ENCODE data around the gene NETO1.

The NETO1 gene

DNA sequence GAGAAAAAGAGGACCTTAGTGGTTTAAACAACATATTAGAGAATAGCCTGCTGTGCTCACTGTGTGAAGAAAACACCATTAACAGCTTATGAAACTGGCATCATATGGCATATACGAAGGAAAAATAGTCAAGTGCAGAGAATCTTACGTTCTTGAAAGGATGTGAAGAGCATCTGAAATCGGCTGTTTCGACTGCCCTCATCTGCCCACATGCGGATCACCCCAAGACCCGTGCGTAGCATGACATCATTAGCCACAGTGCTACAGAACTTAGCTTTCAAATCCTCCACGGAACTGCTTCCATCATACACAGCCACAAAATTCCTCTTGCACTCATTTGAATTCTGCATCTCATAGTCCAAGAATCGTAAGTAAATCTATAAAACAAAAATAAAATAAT, 84.3 kb downstream of the NETO1 start:
- Histone ChIP-seq H3K36me3 (ENCODE audit: insufficient read depth, low read length) (no peaks in the 10 kb centered on the region), H3K9ac (ENCODE audit: low read depth, low read length) (no peak overlapping the region), H3K4me3 (ENCODE audit: low read length) (no peak overlapping the region), H3K4me1 (ENCODE audit: control insufficient read depth, insufficient read depth, low read length) (no peaks in the 10 kb centered on the region), H3K27me3 (ENCODE audit: control insufficient read depth, insufficient read depth, low read length) (no peaks in the 10 kb centered on the region), H3K4me2 (ENCODE audit: low read length) (no peak overlapping the region), H3K9me3 (replicated peaks; ENCODE audit: low read length) (peaks cover 6% of the 10 kb centered on the region)

DNA sequence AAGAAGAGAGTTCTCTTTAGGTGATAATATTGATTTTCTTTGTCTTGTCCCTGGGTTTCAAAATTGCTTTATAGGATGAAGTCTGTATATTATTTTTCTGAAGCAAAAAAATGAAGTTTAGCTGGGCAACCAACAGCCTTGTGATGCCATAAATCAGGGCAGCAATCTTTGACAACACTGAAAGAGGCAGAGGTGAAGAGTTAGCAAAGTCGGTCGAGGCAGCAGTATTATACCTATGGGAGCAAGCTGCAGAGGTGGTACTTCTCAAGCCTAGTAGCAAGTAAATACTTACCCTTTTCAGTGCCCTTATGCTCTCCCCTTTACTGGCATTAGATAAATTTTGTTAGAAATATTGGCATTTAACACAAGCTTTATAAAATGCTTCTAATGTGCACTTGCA, 92.9 kb downstream of the NETO1 start:
- Histone ChIP-seq H3K9me3 (replicated peaks; ENCODE audit: low read length) (peaks cover 2% of the 10 kb centered on the region), H3K36me3 (ENCODE audit: insufficient read depth, low read length) (no peaks in the 10 kb centered on the region), H3K4me1 (ENCODE audit: control insufficient read depth, insufficient read depth, low read length) (no peaks in the 10 kb centered on the region), H3K4me3 (ENCODE audit: low read length) (no peak overlapping the region), H3K9ac (ENCODE audit: low read depth, low read length) (no peak overlapping the region), H3K4me2 (ENCODE audit: low read length) (no peak overlapping the region), H3K27me3 (ENCODE audit: control insufficient read depth, insufficient read depth, low read length) (no peaks in the 10 kb centered on the region)

DNA sequence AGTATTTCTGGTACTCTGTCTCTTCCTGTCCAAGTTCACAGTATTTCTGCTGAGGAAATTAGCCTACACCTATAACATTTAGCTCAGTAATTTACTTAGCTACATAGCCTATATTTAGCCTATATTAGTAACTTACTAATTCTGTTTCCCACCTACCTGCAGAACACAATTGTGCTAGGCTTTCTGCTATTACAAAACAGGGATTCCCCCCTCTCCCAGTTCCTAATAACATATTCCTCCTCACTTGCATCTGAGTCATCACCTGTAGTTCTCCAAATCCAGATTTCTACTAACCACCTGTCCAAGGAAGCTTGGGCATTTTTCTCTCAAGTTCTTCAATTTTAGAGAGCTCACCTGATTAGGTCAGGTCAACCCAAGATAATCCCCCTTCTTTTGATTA, 94.9 kb downstream of the NETO1 start:
- H3K4me2 ChIP-seq (ENCODE audit: low read length) = no peak overlapping the region
- H3K36me3 ChIP-seq (ENCODE audit: insufficient read depth, low read length) = no peaks in the 10 kb centered on the region
- no peaks in the 10 kb centered on the region for H3K4me1 ChIP-seq (ENCODE audit: control insufficient read depth, insufficient read depth, low read length)
- H3K4me3 ChIP-seq (ENCODE audit: low read length) = no peak overlapping the region
- no peaks in the 10 kb centered on the region for H3K27me3 ChIP-seq (ENCODE audit: control insufficient read depth, insufficient read depth, low read length)
- H3K9me3 ChIP-seq (replicated peaks; ENCODE audit: low read length) = peaks cover under 1% of the 10 kb centered on the region
- no peak overlapping the region for H3K9ac ChIP-seq (ENCODE audit: low read depth, low read length)

DNA sequence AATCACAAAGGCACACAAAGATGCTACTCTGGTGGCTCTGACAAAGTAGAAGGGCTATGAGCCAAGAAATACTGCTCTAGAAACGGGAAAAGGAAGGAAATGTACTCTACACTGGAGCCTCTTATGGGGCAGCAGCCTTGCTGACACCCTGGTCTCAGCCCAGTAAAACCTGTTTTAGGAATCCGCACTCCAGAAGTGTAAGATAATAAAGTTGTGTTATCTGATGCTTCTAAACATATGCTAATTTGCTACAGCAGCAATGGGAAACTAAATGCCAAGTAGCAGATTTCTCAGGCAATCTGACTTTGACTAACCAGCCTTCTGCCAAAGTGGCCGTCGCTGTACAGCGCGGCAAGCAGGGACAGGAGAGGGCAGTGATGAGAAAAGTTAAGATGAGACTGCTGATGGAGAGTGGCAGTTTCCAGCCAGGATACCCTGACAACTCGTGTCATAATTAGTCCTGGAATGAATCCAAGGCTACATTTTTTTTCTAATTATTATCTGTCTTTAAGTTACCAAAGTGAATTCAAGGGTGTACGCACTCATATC, 99.0 kb downstream of the NETO1 start:
- no peaks in the 10 kb centered on the region for H3K36me3 ChIP-seq (ENCODE audit: insufficient read depth, low read length)
- H3K4me3 ChIP-seq (ENCODE audit: low read length) = no peak overlapping the region
- no peak overlapping the region for H3K9ac ChIP-seq (ENCODE audit: low read depth, low read length)
- H3K9me3 ChIP-seq (replicated peaks; ENCODE audit: low read length) = no peaks in the 10 kb centered on the region
- H3K4me2 ChIP-seq (ENCODE audit: low read length) = no peak overlapping the region
- H3K4me1 ChIP-seq (ENCODE audit: control insufficient read depth, insufficient read depth, low read length) = no peaks in the 10 kb centered on the region
- no peaks in the 10 kb centered on the region for H3K27me3 ChIP-seq (ENCODE audit: control insufficient read depth, insufficient read depth, low read length)

DNA sequence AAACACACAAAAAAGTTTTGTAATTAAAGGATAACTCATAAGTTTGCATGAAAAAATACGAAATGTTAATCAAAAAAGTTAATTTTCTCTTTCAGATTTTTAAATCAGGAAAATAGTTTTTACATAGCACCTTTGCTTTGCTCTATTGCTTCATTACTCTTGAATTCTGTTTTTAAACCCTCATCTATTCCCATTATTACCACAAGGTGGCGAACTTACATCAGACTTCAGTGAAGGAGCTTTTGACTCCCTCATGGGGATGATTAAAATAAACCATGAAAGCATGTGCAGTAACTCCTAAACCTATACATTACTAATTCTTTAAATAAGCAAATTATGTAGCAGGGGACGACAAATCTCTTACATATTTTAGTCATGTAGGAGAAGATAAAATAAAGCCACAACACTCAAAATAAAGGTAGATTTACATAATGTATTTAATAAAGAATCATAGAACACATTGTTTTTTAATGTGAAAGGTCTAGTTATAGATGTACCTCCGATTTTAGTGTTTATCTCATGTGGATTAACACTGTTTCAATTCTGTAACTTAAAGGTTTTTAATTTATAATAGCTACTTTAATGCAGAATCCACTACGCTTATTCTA, 105.2 kb downstream of the NETO1 start:
- H3K4me3 ChIP-seq (ENCODE audit: low read length) = no peak overlapping the region
- H3K9ac ChIP-seq (ENCODE audit: low read depth, low read length) = no peak overlapping the region
- H3K4me1 ChIP-seq (ENCODE audit: control insufficient read depth, insufficient read depth, low read length) = no peaks in the 10 kb centered on the region
- H3K9me3 ChIP-seq (replicated peaks; ENCODE audit: low read length) = no peaks in the 10 kb centered on the region
- no peaks in the 10 kb centered on the region for H3K36me3 ChIP-seq (ENCODE audit: insufficient read depth, low read length)
- no peak overlapping the region for H3K4me2 ChIP-seq (ENCODE audit: low read length)
- no peaks in the 10 kb centered on the region for H3K27me3 ChIP-seq (ENCODE audit: control insufficient read depth, insufficient read depth, low read length)

DNA sequence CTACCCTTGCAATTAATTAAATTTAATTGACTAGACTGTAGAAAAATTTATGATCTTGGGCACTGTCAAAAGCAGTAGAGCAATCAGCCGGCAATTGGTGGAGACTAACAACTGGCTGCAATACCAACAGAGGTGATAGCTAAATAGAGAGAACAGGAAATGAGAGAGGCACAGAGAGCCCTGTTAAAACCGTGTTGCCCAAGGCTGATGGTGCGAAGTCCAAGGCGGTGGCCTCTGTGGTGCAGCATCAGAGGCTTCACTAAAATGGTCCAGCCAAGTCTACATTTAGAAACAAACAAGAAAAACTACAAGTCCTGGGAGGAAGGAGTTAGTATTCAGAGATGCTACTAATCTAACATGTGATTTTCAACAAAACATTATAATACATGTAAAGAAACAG, 115.6 kb downstream of the NETO1 start:
- Histone ChIP-seq H3K4me1 (ENCODE audit: control insufficient read depth, insufficient read depth, low read length) (no peaks in the 10 kb centered on the region), H3K9ac (ENCODE audit: low read depth, low read length) (no peak overlapping the region), H3K36me3 (ENCODE audit: insufficient read depth, low read length) (no peaks in the 10 kb centered on the region), H3K27me3 (ENCODE audit: control insufficient read depth, insufficient read depth, low read length) (no peaks in the 10 kb centered on the region), H3K4me3 (ENCODE audit: low read length) (no peak overlapping the region), H3K9me3 (replicated peaks; ENCODE audit: low read length) (peaks cover 3% of the 10 kb centered on the region), H3K4me2 (ENCODE audit: low read length) (no peak overlapping the region)

DNA sequence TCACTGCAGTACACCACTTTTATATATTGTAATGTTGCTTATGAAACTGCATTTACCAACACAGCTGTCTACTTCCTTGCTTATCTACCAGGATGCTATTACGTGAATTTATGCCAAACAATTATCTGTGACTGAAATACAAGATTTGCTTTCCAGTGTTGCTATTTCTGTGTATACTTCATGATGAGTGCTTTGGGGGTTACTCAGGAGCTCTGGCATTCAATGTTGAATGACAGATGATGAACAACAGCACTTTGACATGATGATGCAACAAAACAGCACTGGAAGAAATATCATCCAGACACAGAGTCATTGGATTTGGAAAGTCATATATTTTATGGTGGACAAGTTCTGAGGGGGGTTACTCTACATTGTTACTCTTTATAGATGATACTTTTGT, 125.8 kb downstream of the NETO1 start:
- Histone ChIP-seq H3K4me1 (ENCODE audit: control insufficient read depth, insufficient read depth, low read length) (no peaks in the 10 kb centered on the region), H3K9ac (ENCODE audit: low read depth, low read length) (no peak overlapping the region), H3K4me3 (ENCODE audit: low read length) (no peak overlapping the region), H3K36me3 (ENCODE audit: insufficient read depth, low read length) (no peaks in the 10 kb centered on the region), H3K27me3 (ENCODE audit: control insufficient read depth, insufficient read depth, low read length) (no peaks in the 10 kb centered on the region), H3K4me2 (ENCODE audit: low read length) (no peak overlapping the region), H3K9me3 (replicated peaks; ENCODE audit: low read length) (no peaks in the 10 kb centered on the region)

DNA sequence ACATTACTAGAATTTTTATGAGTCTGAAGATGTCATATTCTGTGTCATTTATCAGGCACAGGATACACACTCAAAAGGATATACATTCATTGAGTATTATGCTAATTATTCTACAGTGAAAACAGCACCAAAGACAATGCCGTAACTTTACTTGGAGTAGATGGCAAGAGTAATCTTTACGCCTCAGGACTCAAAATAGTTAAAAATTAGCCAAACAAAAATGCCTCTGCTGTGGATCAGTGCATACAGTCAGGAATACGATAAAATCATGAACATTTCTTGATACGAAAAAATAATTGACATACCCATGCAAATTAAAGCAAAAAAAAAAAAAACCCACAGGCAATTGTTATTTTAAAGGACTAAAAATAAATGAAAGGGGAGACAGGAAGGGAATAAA, 129.7 kb downstream of the NETO1 start:
- Histone ChIP-seq H3K27me3 (ENCODE audit: control insufficient read depth, insufficient read depth, low read length) (no peaks in the 10 kb centered on the region), H3K9me3 (replicated peaks; ENCODE audit: low read length) (no peaks in the 10 kb centered on the region), H3K9ac (ENCODE audit: low read depth, low read length) (no peak overlapping the region), H3K4me3 (ENCODE audit: low read length) (no peak overlapping the region), H3K4me1 (ENCODE audit: control insufficient read depth, insufficient read depth, low read length) (no peaks in the 10 kb centered on the region), H3K4me2 (ENCODE audit: low read length) (no peak overlapping the region), H3K36me3 (ENCODE audit: insufficient read depth, low read length) (no peaks in the 10 kb centered on the region)

DNA sequence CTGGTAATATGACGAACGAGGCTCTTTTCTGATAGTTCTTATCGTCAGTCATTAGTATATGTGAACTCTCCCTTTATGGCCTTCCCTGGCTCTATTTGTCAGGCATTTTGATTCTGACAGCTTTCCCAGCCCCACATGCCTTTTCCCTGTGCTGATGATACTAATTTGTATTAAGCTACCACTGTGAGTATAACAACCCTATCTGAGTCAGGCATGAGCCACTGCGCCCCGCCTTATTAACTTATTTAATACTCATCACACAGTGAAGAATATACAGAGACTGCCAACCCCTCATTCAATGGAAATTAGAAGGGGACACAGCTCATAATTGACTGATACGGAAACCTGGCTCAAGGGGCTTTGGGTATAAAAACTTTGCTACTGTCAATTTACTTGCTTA, 140.0 kb downstream of the NETO1 start:
- no peak overlapping the region for H3K9ac ChIP-seq (ENCODE audit: low read depth, low read length)
- no peak overlapping the region for H3K4me2 ChIP-seq (ENCODE audit: low read length)
- no peaks in the 10 kb centered on the region for H3K27me3 ChIP-seq (ENCODE audit: control insufficient read depth, insufficient read depth, low read length)
- H3K4me3 ChIP-seq (ENCODE audit: low read length) = no peak overlapping the region
- no peaks in the 10 kb centered on the region for H3K36me3 ChIP-seq (ENCODE audit: insufficient read depth, low read length)
- H3K4me1 ChIP-seq (ENCODE audit: control insufficient read depth, insufficient read depth, low read length) = no peaks in the 10 kb centered on the region
- H3K9me3 ChIP-seq (replicated peaks; ENCODE audit: low read length) = peaks cover 7% of the 10 kb centered on the region

DNA sequence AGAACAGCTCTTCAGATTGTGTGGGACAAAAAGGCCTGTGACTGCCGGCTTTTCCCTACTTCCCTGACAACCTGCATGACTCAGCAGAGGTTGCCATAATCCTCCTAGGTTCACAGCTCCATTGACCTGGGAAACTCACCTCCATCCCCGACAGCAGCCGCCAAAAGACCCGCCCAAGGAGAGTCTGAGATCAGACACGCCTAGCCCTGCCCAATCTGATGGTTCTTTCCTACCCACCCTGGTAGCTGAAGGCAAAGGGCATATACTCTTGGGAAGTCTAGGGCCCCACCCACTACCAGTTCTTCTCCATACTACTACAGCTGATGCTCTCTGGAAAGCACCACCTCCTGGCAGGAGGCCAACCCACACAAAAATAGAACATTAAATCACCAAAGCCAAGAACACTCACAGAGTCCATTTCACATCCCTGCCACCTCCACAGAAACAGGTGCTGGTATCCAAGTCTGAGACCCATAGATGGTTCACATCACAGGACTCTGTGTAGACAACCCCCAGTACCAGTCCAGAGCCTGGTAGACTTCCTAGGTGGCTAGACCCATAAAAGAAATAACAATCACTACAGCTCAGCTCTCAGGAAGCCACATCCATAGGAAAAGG, 140.6 kb downstream of the NETO1 start:
- peaks cover 7% of the 10 kb centered on the region for H3K9me3 ChIP-seq (replicated peaks; ENCODE audit: low read length)
- H3K4me1 ChIP-seq (ENCODE audit: control insufficient read depth, insufficient read depth, low read length) = no peaks in the 10 kb centered on the region
- no peaks in the 10 kb centered on the region for H3K27me3 ChIP-seq (ENCODE audit: control insufficient read depth, insufficient read depth, low read length)
- H3K9ac ChIP-seq (ENCODE audit: low read depth, low read length) = no peak overlapping the region
- no peaks in the 10 kb centered on the region for H3K36me3 ChIP-seq (ENCODE audit: insufficient read depth, low read length)
- H3K4me3 ChIP-seq (ENCODE audit: low read length) = no peak overlapping the region
- no peak overlapping the region for H3K4me2 ChIP-seq (ENCODE audit: low read length)

DNA sequence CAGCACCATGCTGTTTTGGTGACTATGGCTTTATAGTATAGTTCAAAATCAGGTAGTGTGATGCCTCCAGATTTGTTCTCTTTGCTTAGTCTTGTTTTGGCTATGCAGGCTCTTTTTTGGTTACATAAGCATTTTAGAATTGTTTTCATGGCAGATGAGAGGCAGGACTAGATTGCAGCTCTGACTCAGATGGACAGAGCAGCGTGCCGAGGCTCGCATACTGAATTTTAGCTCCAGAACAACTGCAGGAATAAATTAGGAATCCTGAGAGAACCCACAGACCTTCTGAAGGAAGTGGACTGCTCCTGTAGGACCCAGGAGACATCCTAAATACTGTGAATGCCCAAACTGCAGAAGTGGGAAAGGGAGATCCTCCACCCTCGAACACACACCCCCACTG, 141.6 kb downstream of the NETO1 start:
- no peaks in the 10 kb centered on the region for H3K27me3 ChIP-seq (ENCODE audit: control insufficient read depth, insufficient read depth, low read length)
- H3K4me3 ChIP-seq (ENCODE audit: low read length) = no peak overlapping the region

DNA sequence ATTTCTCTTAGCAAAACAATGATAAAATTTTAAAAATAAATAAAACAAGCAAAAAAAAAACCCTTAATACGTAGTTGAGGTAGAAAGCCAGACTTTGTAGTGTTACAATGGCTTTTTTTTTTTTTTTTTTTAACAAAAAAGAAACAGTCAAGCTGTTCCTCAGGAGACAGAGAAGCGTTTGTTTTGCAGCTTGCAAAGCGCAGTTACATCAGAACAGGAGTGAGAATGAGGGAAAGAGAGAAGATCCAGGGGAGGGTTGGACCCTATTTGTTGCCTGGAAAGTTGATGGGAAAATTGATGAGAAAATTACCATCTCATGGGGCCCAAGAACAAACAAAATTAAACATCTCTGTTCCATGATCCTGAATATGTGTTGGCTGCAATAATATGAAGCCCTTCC, 146.5 kb downstream of the NETO1 start:
- H3K4me1 ChIP-seq (ENCODE audit: control insufficient read depth, insufficient read depth, low read length) = no peaks in the 10 kb centered on the region
- no peak overlapping the region for H3K9ac ChIP-seq (ENCODE audit: low read depth, low read length)
- no peaks in the 10 kb centered on the region for H3K36me3 ChIP-seq (ENCODE audit: insufficient read depth, low read length)
- no peak overlapping the region for H3K4me2 ChIP-seq (ENCODE audit: low read length)
- H3K9me3 ChIP-seq (replicated peaks; ENCODE audit: low read length) = peaks cover 2% of the 10 kb centered on the region
- no peak overlapping the region for H3K4me3 ChIP-seq (ENCODE audit: low read length)
- H3K27me3 ChIP-seq (ENCODE audit: control insufficient read depth, insufficient read depth, low read length) = no peaks in the 10 kb centered on the region

More for the DNA sequence above, 141.6 kb downstream of the NETO1 start:
- Histone ChIP-seq H3K4me1 (ENCODE audit: control insufficient read depth, insufficient read depth, low read length) (no peaks in the 10 kb centered on the region), H3K9ac (ENCODE audit: low read depth, low read length) (no peak overlapping the region), H3K9me3 (replicated peaks; ENCODE audit: low read length) (peaks cover 7% of the 10 kb centered on the region), H3K4me2 (ENCODE audit: low read length) (no peak overlapping the region), H3K36me3 (ENCODE audit: insufficient read depth, low read length) (no peaks in the 10 kb centered on the region)
